H1 (cell line): ENCODE results near the gene IL17RA. TPM values are rescaled to one million over a fixed set of nuclear protein-coding genes. Genes with fewer than 3 reads are reported as not detected.
A peak's percentile ranks its signal among the peaks of the same experiment; 100 is the strongest.

Experiments used
- CTCF ChIA-PET: fragments of 300-600 bp; sonication (Branson Sonifier 250); formaldehyde crosslinking; loops from one replicate; lab custom pipeline; 2021; ENCODE audit not compliant: partially characterized antibody; lab: Charles Lee
- POLR2A ChIA-PET: fragments of 300-600 bp; sonication (Branson Sonifier 250); formaldehyde crosslinking; loops from one replicate; lab custom pipeline; 2021; ENCODE audit warnings: inconsistent platforms; ENCODE audit not compliant: partially characterized antibody; lab: Charles Lee
- DNase-seq, 2 experiments: peaks; one replicate each; pipeline versions ENCODE4 v3.0.0 to v3.0.0-alpha.2; 2010 to 2022; ENCODE audit warnings: low spot score in 2 of 2, low read depth in 1 of 2, mixed read lengths in 1 of 2
- FAIRE-seq: peaks from 2 replicates; lab custom pipeline; 2011; peaks lifted over from hg19 to GRCh38; lab: Jason Lieb, UNC
- H2AFZ ChIP-seq: 2 replicates; pipeline ENCODE4 v1.8.1; 2012; ENCODE audit warnings: low read length, inconsistent platforms
- H2AK5ac ChIP-seq: 2 replicates; pipeline ENCODE4 v1.6.1; 2013; ENCODE audit warnings: low read depth, low read length
- H2BK120ac ChIP-seq: replicated peaks from 2 replicates; pipeline ENCODE3; 2013; ENCODE audit warnings: low read depth, low read length, inconsistent platforms
- H2BK12ac ChIP-seq: 2 replicates; pipeline ENCODE4 v1.6.1; 2013; ENCODE audit warnings: low read depth, low read length
- H2BK15ac ChIP-seq: 2 replicates; pipeline ENCODE4 v1.6.1; 2013; ENCODE audit warnings: low read length
- H2BK20ac ChIP-seq: 2 replicates; pipeline ENCODE4 v1.6.1; 2013; ENCODE audit warnings: low read length
- H2BK5ac ChIP-seq: 2 replicates; pipeline ENCODE4 v1.6.1; 2013; ENCODE audit warnings: low read depth, low read length
- H3K14ac ChIP-seq: 2 replicates; pipeline ENCODE4 v1.6.1; 2013; ENCODE audit warnings: inconsistent platforms; ENCODE audit not compliant: insufficient read length
- H3K18ac ChIP-seq: 2 replicates; pipeline ENCODE4 v1.6.1; 2013; ENCODE audit warnings: low read length; ENCODE audit errors: extremely low read depth
- H3K23ac ChIP-seq: 2 replicates; pipeline ENCODE4 v1.6.1; 2013; ENCODE audit warnings: inconsistent platforms; ENCODE audit not compliant: insufficient read length
- H3K23me2 ChIP-seq: 2 replicates; pipeline ENCODE4 v1.6.1; 2013; ENCODE audit warnings: low read depth, low read length
- H3K27ac ChIP-seq: 2 replicates; pipeline ENCODE4 v1.6.1; 2011; ENCODE audit warnings: low read depth, low read length, inconsistent platforms
- H3K27me3 ChIP-seq, 4 experiments: replicated peaks in 1 of 4; 1 replicate in 1 of 4; 2 replicates in 3 of 4; pipeline versions ENCODE4 v1.6.1 to v1.8.1; 2011 to 2013; ENCODE audit warnings: low read length in 3 of 4, mild to moderate bottlenecking in 3 of 4, inconsistent platforms in 2 of 4, mixed read lengths in 2 of 4, moderate library complexity in 1 of 4; ENCODE audit not compliant: control insufficient read depth in 3 of 4, insufficient read depth in 3 of 4; ENCODE audit errors: extremely low read depth in 1 of 4
- H3K36me3 ChIP-seq, 4 experiments: 2 replicates each; pipeline versions ENCODE4 v1.6.1 to v1.8.1; 2011 to 2013; ENCODE audit warnings: mild to moderate bottlenecking in 4 of 4, low read length in 3 of 4, moderate library complexity in 2 of 4, control low read depth in 1 of 4, inconsistent platforms in 1 of 4; ENCODE audit not compliant: insufficient read depth in 4 of 4, control insufficient read depth in 2 of 4
- H3K4ac ChIP-seq: replicated peaks from 2 replicates; pipeline ENCODE3; 2013; ENCODE audit warnings: low read length, low read depth, mixed read lengths, inconsistent platforms; ENCODE audit not compliant: insufficient read length
- H3K4me1 ChIP-seq, 4 experiments: replicated peaks in 1 of 4; 1 replicate in 1 of 4; 2 replicates in 3 of 4; pipeline versions ENCODE4 v1.6.1 to v1.8.1; 2011 to 2013; ENCODE audit warnings: low read length in 3 of 4, inconsistent platforms in 2 of 4, mixed read lengths in 1 of 4; ENCODE audit not compliant: insufficient read depth in 4 of 4, control insufficient read depth in 3 of 4
- H3K4me2 ChIP-seq, 2 experiments: 2 replicates each; pipeline versions ENCODE4 v1.6.1 to v1.8.1; 2011 to 2013; ENCODE audit warnings: low read depth in 2 of 2, low read length in 2 of 2, control low read depth in 1 of 2, inconsistent platforms in 1 of 2, mild to moderate bottlenecking in 1 of 2; ENCODE audit not compliant: insufficient read depth in 1 of 2
- H3K4me3 ChIP-seq, 4 experiments: fragments of 200-600, 300-600 bp in 1 of 4; sonication (generic), shearing (Covaris generic), sonication (Bioruptor Twin) in 1 of 4; 2 replicates each; pipeline versions ENCODE4 v1.5.1 to v1.8.1; 2011 to 2016; ENCODE audit warnings: low read length in 4 of 4, low read depth in 3 of 4, control low read depth in 2 of 4, inconsistent platforms in 2 of 4, mild to moderate bottlenecking in 2 of 4, mixed read lengths in 1 of 4, moderate library complexity in 1 of 4; ENCODE audit not compliant: insufficient read depth in 2 of 4; ENCODE audit errors: extremely low read depth in 1 of 4
- H3K56ac ChIP-seq: replicated peaks from 2 replicates; pipeline ENCODE3; 2013; ENCODE audit warnings: low read depth, mild to moderate bottlenecking, mixed read lengths, low read length, inconsistent platforms; ENCODE audit not compliant: insufficient read length
- H3K79me1 ChIP-seq: 2 replicates; pipeline ENCODE4 v1.6.1; 2013; ENCODE audit warnings: low read depth, low read length, control low read depth
- H3K79me2 ChIP-seq, 2 experiments: 2 replicates each; pipeline versions ENCODE4 v1.6.1 to v1.8.1; 2012 to 2013; ENCODE audit warnings: low read length in 2 of 2, mild to moderate bottlenecking in 2 of 2, inconsistent platforms in 1 of 2; ENCODE audit not compliant: insufficient read depth in 2 of 2, control insufficient read depth in 1 of 2
- H3K9ac ChIP-seq, 4 experiments: replicated peaks in 1 of 4; 1 replicate in 1 of 4; 2 replicates in 3 of 4; pipeline versions ENCODE4 v1.6.1 to v1.8.1; 2011 to 2013; ENCODE audit warnings: low read depth in 3 of 4, low read length in 3 of 4, control low read depth in 2 of 4, mild to moderate bottlenecking in 2 of 4, moderate library complexity in 2 of 4, inconsistent platforms in 1 of 4; ENCODE audit errors: extremely low read depth in 1 of 4
- H3K9me3 ChIP-seq, 2 experiments: 2 replicates each; pipeline versions ENCODE4 v1.6.1 to v1.8.1; 2012 to 2013; ENCODE audit warnings: mild to moderate bottlenecking in 2 of 2, moderate library complexity in 2 of 2, control low read depth in 1 of 2, inconsistent platforms in 1 of 2, low read depth in 1 of 2, low read length in 1 of 2, mixed read lengths in 1 of 2; ENCODE audit not compliant: insufficient read depth in 2 of 2
- H4K20me1 ChIP-seq, 2 experiments: replicated peaks in 1 of 2; 2 replicates each; pipeline versions ENCODE3 to v1.8.1; 2011 to 2013; ENCODE audit warnings: inconsistent platforms in 2 of 2, low read length in 2 of 2, mild to moderate bottlenecking in 1 of 2; ENCODE audit not compliant: insufficient read depth in 2 of 2, control insufficient read depth in 1 of 2
- H4K5ac ChIP-seq: 2 replicates; pipeline ENCODE4 v1.6.1; 2013; ENCODE audit warnings: low read length, low read depth, mixed read lengths, inconsistent platforms; ENCODE audit not compliant: insufficient read length
- H4K8ac ChIP-seq: 2 replicates; pipeline ENCODE4 v1.8.0; 2013; ENCODE audit warnings: mild to moderate bottlenecking, moderate library complexity, low read length, inconsistent platforms; ENCODE audit not compliant: insufficient read depth; ENCODE audit errors: extremely low read depth
- H4K91ac ChIP-seq: replicated peaks from 2 replicates; pipeline ENCODE3; 2013; ENCODE audit warnings: low read length, mixed read lengths, inconsistent platforms; ENCODE audit not compliant: insufficient read length
- SUZ12 ChIP-seq: fragments of 200-600 bp; sonication (generic); IDR thresholded peaks from 2 replicates; pipeline ENCODE4 v1.6.1; 2012; ENCODE audit warnings: mild to moderate bottlenecking, inconsistent platforms, low read length, moderate library complexity, mixed read lengths
- TAF7 ChIP-seq: optimal IDR thresholded peaks from 2 replicates; pipeline ENCODE3; 2011; ENCODE audit warnings: low read depth, mild to moderate bottlenecking, inconsistent platforms, low read length, moderate library complexity, borderline replicate concordance
- WGBS, 2 experiments: shearing (Covaris generic) in 1 of 2; methylation state at CpG; one replicate each; pipeline versions ENCODE4 v1.1.6 to v1.1.7; 2013 to 2015; ENCODE audit warnings: low lambda C conversion rate in 2 of 2, mixed read lengths in 2 of 2, inconsistent platforms in 1 of 2, low coverage in 1 of 2, missing lambda C conversion rate in 1 of 2; ENCODE audit not compliant: insufficient replicate concordance in 2 of 2, insufficient coverage in 1 of 2, insufficient read length in 1 of 2; ENCODE audit errors: extremely low coverage in 1 of 2, missing lambda C conversion rate in 1 of 2; 5-methylcytosine and 5-hydroxymethylcytosine counted together
- polyA plus RNA-seq, 7 experiments: library from polyadenylated mRNA; depleted of rRNA in 3 of 7; stranded (reverse) in 5 of 7; unstranded in 2 of 7; fragments of >200 nt in 5 of 7; fragments of 200-250 nt in 2 of 7; gene quantifications; 1 replicate in 5 of 7; 2 replicates in 1 of 7; 4 replicates in 1 of 7; pipeline versions ENCODE4 v1.2.1 to v1.2.3, GENCODE V29; 2011 to 2013; ENCODE audit warnings: missing spikeins in 2 of 7, mixed read lengths in 2 of 7
- total RNA-seq: library from RNA; stranded (reverse); fragmentation: NEBNext Ultra II Directional; extraction: Animal tissue kit (Norgen Biotek cat#: 25700); gene quantifications from 2 replicates; pipeline ENCODE4 v1.2.1, GENCODE V29; 2021
- TF ChIP-seq, protein P1 (sequence below): IDR thresholded peaks from 2 replicates; pipeline ENCODE4 v1.6.1; 2012; ENCODE audit warnings: inconsistent platforms

The IL17RA gene
- total and polyA plus RNA-seq, 2 of the 8 experiments (the other 6 are each of a cell fraction or from before 2014, with no cell fraction given) = 5.6 to 9.9 TPM

DNA sequence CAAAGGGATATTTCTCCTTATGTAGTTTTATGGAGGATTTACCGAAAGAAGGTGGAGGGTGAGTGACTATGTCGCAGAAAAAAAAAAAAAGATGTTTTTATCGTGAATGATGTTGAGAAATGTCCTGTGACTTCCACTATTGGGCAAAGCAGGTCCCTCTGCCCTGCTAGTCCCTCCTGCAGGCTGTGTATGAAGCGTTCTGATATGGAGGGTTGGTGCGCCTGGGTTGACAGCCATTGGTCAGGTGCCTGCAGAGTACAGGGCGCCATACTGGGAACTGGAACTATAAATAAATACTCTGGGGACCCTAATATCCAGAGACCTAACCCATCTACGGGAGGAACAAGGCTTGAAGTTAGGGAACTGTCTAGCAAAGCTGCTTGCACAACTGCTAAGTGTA lies 1.5 kb downstream of the IL17RA start:
- Histone ChIP-seq H3K4me3 (peak overlapping the region; percentile 61 to 94 (median 68); a peak in 4 of 8 replicates), H4K20me1 (peaks cover 2 to 9% of the 10 kb centered on the region in 2 experiments), H3K56ac (no peak overlapping the region), H2AK5ac (no peak overlapping the region), H2AFZ (no peak overlapping the region), H4K5ac (no peak overlapping the region), H3K9ac (no peak overlapping the region), H4K8ac (no peak overlapping the region), H3K9me3 (no peaks in the 10 kb centered on the region; a peak in 1 of 4 replicates), H3K14ac (no peak overlapping the region), H3K79me1 (peaks cover 2% of the 10 kb centered on the region; the same call in 1 of the 2 replicates), H3K4me1 (peaks cover 0 to 3% (median 2%) of the 10 kb centered on the region in 4 experiments; a peak in 4 of 7 replicates), H2BK12ac (no peak overlapping the region), H3K36me3 (no peaks in the 10 kb centered on the region), H3K27me3 (peaks cover 9 to 32% (median 18%) of the 10 kb centered on the region in 4 experiments), H2BK15ac (no peak overlapping the region), H3K23me2 (peaks cover 10% of the 10 kb centered on the region; the same call in 1 of the 2 replicates), H2BK20ac (no peak overlapping the region), H3K23ac (no peak overlapping the region), H3K4ac (no peak overlapping the region), H3K79me2 (no peaks in the 10 kb centered on the region; a peak in 1 of 4 replicates), H2BK120ac (no peak overlapping the region), H4K91ac (no peak overlapping the region), H3K18ac (no peak overlapping the region), H3K27ac (no peak overlapping the region), H3K4me2 (peak overlapping the region; percentile 85 to 92), H2BK5ac (no peak overlapping the region)
- POLR2A ChIA-PET = interaction anchor here (1.6 kb wide), 1 partner anchor 9 kb away, joined by 5 read pairs; no protein-coding TSS in a partner anchor
- no peak for TF ChIP-seq TAF7
- TF ChIP-seq SUZ12 = peak; percentile 13; the same call in 1 of the 2 replicates
- TF ChIP-seq, protein P1, sequence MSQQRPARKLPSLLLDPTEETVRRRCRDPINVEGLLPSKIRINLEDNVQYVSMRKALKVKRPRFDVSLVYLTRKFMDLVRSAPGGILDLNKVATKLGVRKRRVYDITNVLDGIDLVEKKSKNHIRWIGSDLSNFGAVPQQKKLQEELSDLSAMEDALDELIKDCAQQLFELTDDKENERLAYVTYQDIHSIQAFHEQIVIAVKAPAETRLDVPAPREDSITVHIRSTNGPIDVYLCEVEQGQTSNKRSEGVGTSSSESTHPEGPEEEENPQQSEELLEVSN = no peak
- no peak for DNase-seq
- CTCF ChIA-PET = interaction anchor here (2.8 kb wide), 1 partner anchor 10 kb away, joined by 17 read pairs; no protein-coding TSS in a partner anchor
- WGBS, 2 experiments = 88% methylated on average over 7 of the region's 7 CpGs; no CpG with 5 or more reads in 1 of the 2 experiments
- FAIRE-seq = no peak
